Measurements from ENCODE around the gene PLVAP.

GRCh38 chr19:17385878-17386611 is 8.9 kb upstream of the PLVAP start:
- TF ChIP-seq CTCF (IDR thresholded peaks at IDR 0.05; ENCODE audit: insufficient read depth, low read depth, low read length) = peak; percentile 83
- TF ChIP-seq EZH2 (IDR thresholded peaks at IDR 0.05; ENCODE audit: insufficient read depth, low read length) = no peak
